OCI-LY1 (cell line): ENCODE data around the gene CD2AP.

Source experiments
- CTCF ChIP-seq: fragments of 200-600 bp; sonication (generic), shearing (Covaris generic); IDR thresholded peaks from 2 replicates; pipeline ENCODE4 v1.5.1; 2017; ENCODE audit warnings: mild to moderate bottlenecking, antibody characterized with exemption, low read length, moderate library complexity, mixed read lengths
- EZH2 ChIP-seq: fragments of 200-600 bp; sonication (generic), shearing (Covaris generic); IDR thresholded peaks from 2 replicates; pipeline ENCODE4 v1.8.0; 2017; ENCODE audit warnings: borderline replicate concordance, mixed run types, mild to moderate bottlenecking, antibody characterized with exemption, low read length, moderate library complexity, mixed read lengths

DNA sequence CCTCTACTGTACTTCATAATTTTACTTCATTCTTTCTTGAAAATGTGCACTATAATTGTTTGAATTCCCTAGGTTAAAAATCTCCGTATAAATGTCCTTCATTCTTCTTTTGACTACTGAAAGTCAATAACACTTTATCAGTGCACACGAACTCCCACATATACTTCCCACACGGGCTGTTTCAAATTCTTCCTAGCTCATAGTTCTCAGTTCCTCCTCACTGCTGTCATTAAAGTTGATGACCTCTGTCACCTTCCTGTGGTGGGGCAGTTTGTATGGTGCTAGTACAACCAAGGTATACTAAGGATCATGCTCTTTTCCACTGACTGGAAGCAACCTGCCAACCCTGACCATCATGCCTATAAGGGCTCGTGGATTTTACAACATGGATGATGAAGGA, 40.0 kb upstream of the CD2AP start:
- TF ChIP-seq CTCF (no peak), EZH2 (no peak)
